Measurements from ENCODE around the gene FN1.

Gene FN1

DNA sequence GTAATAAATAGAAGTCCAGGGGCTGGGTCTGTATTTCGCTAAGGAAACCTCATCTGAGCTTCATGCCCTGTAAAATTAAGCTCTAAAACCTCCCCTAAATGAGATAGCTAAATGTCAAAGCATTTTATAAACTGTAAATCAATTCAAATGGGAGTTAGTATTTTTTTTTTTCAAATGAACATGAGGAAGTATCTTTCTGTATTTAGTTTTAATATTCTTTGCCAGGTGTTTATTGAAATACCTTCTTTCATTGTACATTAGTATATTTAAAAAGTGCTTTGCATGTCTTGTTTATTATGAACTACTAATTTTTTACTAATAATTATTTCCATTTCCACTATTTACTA is 76.3 kb downstream of the FN1 start:
- TF ChIP-seq POU2F2 (IDR thresholded peaks at IDR 0.05; ENCODE audit: low read depth, low read length) (no peak), POLR2AphosphoS5 (IDR thresholded peaks at IDR 0.05; ENCODE audit: low read depth, low read length) (no peak)
- DNase-seq (ENCODE audit: insufficient read length, low spot score) (no peak), FAIRE-seq (no peak)

- no peak for DNase-seq (ENCODE audit: insufficient read length, low spot score)
- TF ChIP-seq POU2F2 (IDR thresholded peaks at IDR 0.05; ENCODE audit: low read depth, low read length) (no peak), POLR2A (IDR thresholded peaks at IDR 0.05; ENCODE audit: low read depth, low read length) (no peak), SPI1 (IDR thresholded peaks at IDR 0.05; ENCODE audit: low read depth, low read length) (no peak), TAF1 (IDR thresholded peaks at IDR 0.05; ENCODE audit: low read depth, low read length) (no peak), POLR2AphosphoS5 (IDR thresholded peaks at IDR 0.05; ENCODE audit: low read depth, low read length) (no peak), PAX5 (IDR thresholded peaks at IDR 0.05; ENCODE audit: insufficient read depth, low read length, severe bottlenecking) (no peak)
- FAIRE-seq = peak; percentile 13
Observed at GRCh38 chr2:215358891-215359575, 76.8 kb downstream of the FN1 start.

- FAIRE-seq = no peak
- TF ChIP-seq POU2F2 (IDR thresholded peaks at IDR 0.05; ENCODE audit: low read depth, low read length) (no peak), PAX5 (IDR thresholded peaks at IDR 0.05; ENCODE audit: insufficient read depth, low read length, severe bottlenecking) (no peak)
- DNase-seq (ENCODE audit: insufficient read length, low spot score) = no peak
Observed at GRCh38 chr2:215358312-215358845, 77.5 kb downstream of the FN1 start.

DNA sequence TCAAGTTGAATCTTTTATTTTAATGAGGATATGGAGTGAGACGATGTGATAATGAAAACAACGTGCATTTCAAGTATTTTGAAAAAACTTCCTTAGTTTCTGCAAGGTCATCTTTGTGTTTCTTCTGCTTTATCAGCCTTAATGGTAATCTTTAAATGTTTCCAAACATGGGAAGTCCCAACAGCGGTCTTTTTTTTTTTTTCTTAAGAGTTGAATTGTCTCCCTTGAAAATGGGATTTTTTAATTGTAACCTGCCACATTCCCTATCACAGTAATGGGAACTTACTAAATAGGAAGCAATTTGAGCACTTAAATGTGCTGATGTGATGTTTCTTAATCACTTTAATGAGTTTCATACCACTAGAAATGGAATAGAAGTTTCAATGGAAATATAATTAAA is 78.2 kb downstream of the FN1 start:
- no peak for DNase-seq (ENCODE audit: insufficient read length, low spot score)
- no peak for FAIRE-seq
- TF ChIP-seq POLR2AphosphoS5 (IDR thresholded peaks at IDR 0.05; ENCODE audit: low read depth, low read length) (no peak), SPI1 (IDR thresholded peaks at IDR 0.05; ENCODE audit: low read depth, low read length) (no peak), POLR2A (IDR thresholded peaks at IDR 0.05; ENCODE audit: low read depth, low read length) (no peak), PAX5 (IDR thresholded peaks at IDR 0.05; ENCODE audit: insufficient read depth, low read length, severe bottlenecking) (no peak), TAF1 (IDR thresholded peaks at IDR 0.05; ENCODE audit: low read depth, low read length) (no peak), POU2F2 (IDR thresholded peaks at IDR 0.05; ENCODE audit: low read depth, low read length) (no peak)

- TF ChIP-seq POLR2AphosphoS5 (IDR thresholded peaks at IDR 0.05; ENCODE audit: low read depth, low read length) (no peak), PAX5 (IDR thresholded peaks at IDR 0.05; ENCODE audit: insufficient read depth, low read length, severe bottlenecking) (no peak), POU2F2 (IDR thresholded peaks at IDR 0.05; ENCODE audit: low read depth, low read length) (no peak), TAF1 (IDR thresholded peaks at IDR 0.05; ENCODE audit: low read depth, low read length) (no peak)
- FAIRE-seq = no peak
- DNase-seq (ENCODE audit: insufficient read length, low spot score) = no peak
Observed at GRCh38 chr2:215356948-215357461, 78.9 kb downstream of the FN1 start.

- FAIRE-seq (no peak), DNase-seq (ENCODE audit: insufficient read length, low spot score) (no peak)
- TF ChIP-seq POU2F2 (IDR thresholded peaks at IDR 0.05; ENCODE audit: low read depth, low read length) = no peak
- TF ChIP-seq SPI1 (IDR thresholded peaks at IDR 0.05; ENCODE audit: low read depth, low read length) = no peak
- TF ChIP-seq POLR2AphosphoS5 (IDR thresholded peaks at IDR 0.05; ENCODE audit: low read depth, low read length) = no peak
- TF ChIP-seq POLR2A (IDR thresholded peaks at IDR 0.05; ENCODE audit: low read depth, low read length) = no peak
Observed at GRCh38 chr2:215356334-215356947, 79.4 kb downstream of the FN1 start.

DNA sequence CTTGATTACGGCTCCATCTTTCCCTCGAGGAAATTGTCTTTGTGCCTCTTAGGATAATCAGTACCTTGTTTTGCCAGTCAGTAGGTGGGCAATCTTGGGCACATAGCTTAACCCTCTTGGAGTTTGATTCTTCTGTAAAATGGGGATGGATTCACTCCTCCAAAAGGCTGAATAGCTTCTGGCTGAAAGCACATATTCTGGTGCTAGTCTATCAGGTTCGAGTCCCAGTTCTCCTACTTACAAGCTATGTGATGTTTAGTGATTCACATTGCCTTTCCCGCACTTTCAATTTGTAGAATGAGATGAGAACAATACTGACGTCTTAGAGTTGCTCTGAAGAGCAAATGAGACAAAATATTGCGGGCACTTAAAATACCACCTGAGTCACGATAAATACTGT is 80.1 kb downstream of the FN1 start:
- DNase-seq (ENCODE audit: insufficient read length, low spot score) (no peak), FAIRE-seq (no peak)
- TF ChIP-seq POLR2AphosphoS5 (IDR thresholded peaks at IDR 0.05; ENCODE audit: low read depth, low read length) (no peak), POU2F2 (IDR thresholded peaks at IDR 0.05; ENCODE audit: low read depth, low read length) (no peak), TAF1 (IDR thresholded peaks at IDR 0.05; ENCODE audit: low read depth, low read length) (no peak), SPI1 (IDR thresholded peaks at IDR 0.05; ENCODE audit: low read depth, low read length) (no peak), POLR2A (IDR thresholded peaks at IDR 0.05; ENCODE audit: low read depth, low read length) (no peak), PAX5 (IDR thresholded peaks at IDR 0.05; ENCODE audit: insufficient read depth, low read length, severe bottlenecking) (no peak)

- DNase-seq (ENCODE audit: insufficient read length, low spot score) = no peak
Observed at GRCh38 chr2:215354771-215355695, 80.8 kb downstream of the FN1 start.

DNA sequence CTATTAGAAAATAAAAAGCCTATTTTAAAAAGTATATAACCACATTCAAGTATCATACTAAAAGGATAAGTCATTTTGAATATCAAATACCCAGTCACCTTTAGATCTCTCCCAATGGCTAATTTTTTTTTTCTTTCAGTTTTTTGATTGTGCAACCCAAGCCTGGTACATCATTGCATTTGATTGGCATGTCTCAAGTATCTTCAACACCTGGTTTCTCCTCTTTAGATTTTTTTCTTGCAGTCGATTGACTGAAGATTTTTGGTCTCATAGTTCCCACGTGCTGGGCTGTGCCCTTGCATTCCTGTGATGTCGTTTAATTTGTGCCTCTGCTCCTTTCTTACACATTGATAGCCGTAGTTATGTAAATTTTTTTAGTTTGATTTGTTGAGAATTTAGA is 83.3 kb downstream of the FN1 start:
- FAIRE-seq (no peak), DNase-seq (ENCODE audit: insufficient read length, low spot score) (no peak)
- no peak for TF ChIP-seq POLR2A (IDR thresholded peaks at IDR 0.05; ENCODE audit: low read depth, low read length)
- no peak for TF ChIP-seq PAX5 (IDR thresholded peaks at IDR 0.05; ENCODE audit: insufficient read depth, low read length, severe bottlenecking)
- no peak for TF ChIP-seq POU2F2 (IDR thresholded peaks at IDR 0.05; ENCODE audit: low read depth, low read length)
- TF ChIP-seq POLR2AphosphoS5 (IDR thresholded peaks at IDR 0.05; ENCODE audit: low read depth, low read length) = no peak
- no peak for TF ChIP-seq SPI1 (IDR thresholded peaks at IDR 0.05; ENCODE audit: low read depth, low read length)
- TF ChIP-seq TAF1 (IDR thresholded peaks at IDR 0.05; ENCODE audit: low read depth, low read length) = no peak

More at GRCh38 chr2:215354771-215355695, 80.8 kb downstream of the FN1 start:
- no peak for FAIRE-seq
- TF ChIP-seq POLR2AphosphoS5 (IDR thresholded peaks at IDR 0.05; ENCODE audit: low read depth, low read length) (no peak), TAF1 (IDR thresholded peaks at IDR 0.05; ENCODE audit: low read depth, low read length) (no peak), POLR2A (IDR thresholded peaks at IDR 0.05; ENCODE audit: low read depth, low read length) (no peak), PAX5 (IDR thresholded peaks at IDR 0.05; ENCODE audit: insufficient read depth, low read length, severe bottlenecking) (no peak), POU2F2 (IDR thresholded peaks at IDR 0.05; ENCODE audit: low read depth, low read length) (no peak), SPI1 (IDR thresholded peaks at IDR 0.05; ENCODE audit: low read depth, low read length) (no peak)

Measured in GM12891 (cell line).